ENCODE results near the gene ST6GALNAC1.

ST6GALNAC1 gene

GRCh38 chr17:76575570-76575969 lies 68.0 kb downstream of the ST6GALNAC1 start:
- DNase-seq = no peak
